ENCODE measurements around the gene ZKSCAN4.

The ZKSCAN4 gene

DNA sequence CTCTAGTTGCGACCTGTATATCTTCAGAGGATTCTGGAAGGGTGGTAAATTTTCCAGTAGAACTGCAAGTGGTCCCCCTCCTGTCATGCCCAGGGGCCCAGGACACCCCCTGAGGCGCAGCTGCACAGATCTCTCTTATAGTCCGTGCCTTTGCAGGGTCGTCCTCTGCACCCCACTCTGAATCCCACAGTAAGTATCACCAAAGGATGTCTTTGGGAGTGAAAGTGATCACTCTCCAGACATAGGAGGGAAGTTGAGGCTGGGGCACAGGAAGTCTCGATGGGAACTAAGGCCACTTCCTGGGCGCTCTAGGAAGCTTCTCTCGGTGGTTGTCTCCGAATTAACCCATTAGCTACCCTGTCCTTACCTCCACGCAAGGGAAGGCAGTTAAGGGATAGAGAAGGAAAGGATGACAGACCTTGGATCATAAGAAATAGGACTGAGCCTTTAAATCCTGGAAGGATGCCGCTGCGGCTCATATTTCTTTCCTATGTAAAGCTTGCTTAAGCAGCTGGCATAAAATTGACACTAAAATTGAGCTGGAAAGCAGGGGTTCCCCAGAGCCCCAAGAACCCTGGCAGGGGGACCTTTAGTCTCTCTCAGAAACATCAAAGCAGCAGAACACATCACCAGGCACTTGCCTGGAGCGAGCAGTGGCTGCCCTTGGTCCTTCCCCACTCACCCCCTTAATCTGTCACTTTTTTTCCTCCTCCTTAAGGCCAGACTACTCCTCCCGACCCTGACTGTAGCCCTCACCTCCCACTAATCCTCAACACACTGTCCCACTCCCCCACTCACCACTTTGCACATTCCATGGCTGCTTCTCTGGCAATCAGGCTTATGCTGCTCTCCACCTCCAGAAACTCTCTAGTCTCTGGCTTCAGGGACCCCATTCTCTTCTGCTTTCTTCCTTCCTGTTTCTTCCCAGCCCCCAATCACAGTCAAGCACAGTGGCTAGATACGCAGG is at the start of gene ZKSCAN4:
Gene ZKSCAN4, minus strand, starts transcription at position 261 of the 967 bp plus-strand sequence. CDS start 289 bp downstream, outside the sequence.
- peak within 1 kb of the TSS; percentile 48 for H3K27ac ChIP-seq (ENCODE audit: low read depth, low read length)

DNA sequence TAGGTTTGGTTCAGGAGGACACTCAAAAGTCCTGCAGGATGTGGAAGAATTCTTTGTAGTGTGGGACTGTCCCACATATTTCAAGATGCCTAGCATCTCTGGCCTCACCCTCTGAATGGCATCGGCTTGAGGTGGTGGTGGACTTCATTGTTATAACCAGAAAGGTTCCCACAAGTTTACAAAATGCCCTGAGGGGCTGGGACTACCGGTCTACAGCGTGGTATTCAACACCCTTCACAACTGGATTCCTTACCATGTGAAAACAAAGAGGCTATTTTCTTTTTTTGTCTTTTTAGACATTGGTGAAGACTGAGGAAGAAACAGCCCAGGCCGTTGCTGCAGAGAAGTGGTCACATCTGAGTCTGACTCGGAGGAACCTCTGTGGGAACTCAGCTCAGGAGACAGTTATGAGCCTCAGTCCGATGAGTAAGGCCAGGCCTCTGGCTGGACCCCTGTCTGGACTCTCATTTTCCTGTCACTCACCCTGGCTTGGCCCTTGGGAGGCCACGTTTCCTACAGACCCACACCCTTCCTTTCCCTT is 44.5 kb upstream of the ZKSCAN4 start:
- no peak overlapping the region for H3K9ac ChIP-seq (ENCODE audit: low read depth, low read length)
- H3K4me3 ChIP-seq (ENCODE audit: low read depth, low read length) = no peak overlapping the region
- no peak overlapping the region for H3K27ac ChIP-seq (ENCODE audit: low read depth, low read length)
- no peaks in the 10 kb centered on the region for H3K4me1 ChIP-seq (ENCODE audit: control insufficient read depth, insufficient read depth, low read length)
- peaks cover 43% of the 10 kb centered on the region for H3K36me3 ChIP-seq (ENCODE audit: control insufficient read depth, insufficient read depth, low read length)
- H3K27me3 ChIP-seq (ENCODE audit: control insufficient read depth, insufficient read depth, low read length) = no peaks in the 10 kb centered on the region
- no peaks in the 10 kb centered on the region for H3K9me3 ChIP-seq (ENCODE audit: control insufficient read depth, insufficient read depth, low read length)

More for the DNA sequence above, at the start of gene ZKSCAN4:
- Histone ChIP-seq H3K36me3 (ENCODE audit: control insufficient read depth, insufficient read depth, low read length) (peaks cover 21% of the 10 kb centered on the region), H3K27me3 (ENCODE audit: control insufficient read depth, insufficient read depth, low read length) (no peaks in the 10 kb centered on the region), H3K9me3 (ENCODE audit: control insufficient read depth, insufficient read depth, low read length) (no peaks in the 10 kb centered on the region), H3K9ac (ENCODE audit: low read depth, low read length) (peak within 1 kb of the TSS; percentile 21), H3K4me3 (ENCODE audit: low read depth, low read length) (peak within 1 kb of the TSS; percentile 84), H3K4me1 (ENCODE audit: control insufficient read depth, insufficient read depth, low read length) (peaks cover 14% of the 10 kb centered on the region)

DNA sequence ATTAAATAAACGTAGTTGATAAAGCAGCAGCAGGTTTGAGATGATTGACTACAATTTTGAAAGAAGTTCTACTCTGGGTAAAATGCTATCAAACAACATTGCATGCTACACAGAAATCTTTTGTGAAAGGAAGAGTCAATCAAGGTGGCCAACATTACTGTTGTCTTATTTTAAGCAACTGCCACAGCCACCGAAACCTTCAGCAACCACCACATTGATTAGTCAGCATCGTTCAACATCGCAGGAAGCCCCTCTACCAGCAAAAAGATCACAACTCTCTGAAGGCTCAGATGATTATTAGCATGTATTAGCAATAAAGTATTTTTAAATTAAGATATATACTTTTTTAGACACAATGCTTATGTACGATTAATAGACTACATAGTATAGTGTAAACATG is 43.3 kb upstream of the ZKSCAN4 start:
- no peak overlapping the region for H3K4me3 ChIP-seq (ENCODE audit: low read depth, low read length)
- no peak overlapping the region for H3K9ac ChIP-seq (ENCODE audit: low read depth, low read length)
- no peaks in the 10 kb centered on the region for H3K27me3 ChIP-seq (ENCODE audit: control insufficient read depth, insufficient read depth, low read length)
- H3K36me3 ChIP-seq (ENCODE audit: control insufficient read depth, insufficient read depth, low read length) = peaks cover 33% of the 10 kb centered on the region
- H3K9me3 ChIP-seq (ENCODE audit: control insufficient read depth, insufficient read depth, low read length) = no peaks in the 10 kb centered on the region
- no peaks in the 10 kb centered on the region for H3K4me1 ChIP-seq (ENCODE audit: control insufficient read depth, insufficient read depth, low read length)
- no peak overlapping the region for H3K27ac ChIP-seq (ENCODE audit: low read depth, low read length)

DNA sequence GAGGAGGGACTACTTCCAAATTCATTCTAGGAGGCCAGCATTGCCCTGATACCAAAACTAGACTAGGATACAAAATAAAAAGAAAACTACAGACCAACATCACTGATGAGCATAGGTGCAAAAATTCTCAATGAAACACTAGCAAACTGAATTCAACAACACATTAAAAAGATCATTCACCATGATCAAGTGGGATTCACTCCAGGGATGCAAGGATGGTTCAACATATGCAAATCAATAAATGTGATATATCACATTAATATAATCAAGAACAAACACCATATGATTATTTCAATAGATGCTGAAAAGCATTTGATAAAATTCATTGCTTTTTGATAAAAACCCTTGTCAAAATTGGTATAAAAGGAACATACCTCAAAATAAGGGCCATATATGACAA is 39.5 kb upstream of the ZKSCAN4 start:
- H3K4me1 ChIP-seq (ENCODE audit: control insufficient read depth, insufficient read depth, low read length) = no peaks in the 10 kb centered on the region
- no peak overlapping the region for H3K27ac ChIP-seq (ENCODE audit: low read depth, low read length)
- no peak overlapping the region for H3K4me3 ChIP-seq (ENCODE audit: low read depth, low read length)
- no peak overlapping the region for H3K9ac ChIP-seq (ENCODE audit: low read depth, low read length)
- H3K27me3 ChIP-seq (ENCODE audit: control insufficient read depth, insufficient read depth, low read length) = no peaks in the 10 kb centered on the region
- H3K36me3 ChIP-seq (ENCODE audit: control insufficient read depth, insufficient read depth, low read length) = peaks cover 43% of the 10 kb centered on the region
- no peaks in the 10 kb centered on the region for H3K9me3 ChIP-seq (ENCODE audit: control insufficient read depth, insufficient read depth, low read length)

DNA sequence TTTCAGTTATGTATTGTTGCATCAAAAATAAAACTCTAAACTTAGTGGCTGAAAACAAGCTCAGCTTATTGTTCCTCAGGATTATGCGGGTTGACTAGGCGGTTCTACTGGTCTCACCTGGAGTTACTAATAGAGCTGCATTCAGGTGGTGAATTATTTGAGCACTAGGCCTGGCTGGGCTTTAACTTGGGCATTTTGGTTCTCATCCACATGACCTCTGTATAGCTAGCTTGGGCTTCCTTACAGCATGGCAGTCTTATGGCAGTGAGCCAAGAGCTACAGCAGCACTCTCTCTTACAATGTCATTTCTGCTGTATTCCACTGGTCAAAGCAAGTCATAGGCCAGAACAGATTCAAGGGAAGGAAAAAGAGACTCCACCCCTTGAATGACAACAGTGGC is 30.9 kb upstream of the ZKSCAN4 start:
- H3K27me3 ChIP-seq (ENCODE audit: control insufficient read depth, insufficient read depth, low read length) = no peaks in the 10 kb centered on the region
- no peak overlapping the region for H3K9ac ChIP-seq (ENCODE audit: low read depth, low read length)
- no peaks in the 10 kb centered on the region for H3K9me3 ChIP-seq (ENCODE audit: control insufficient read depth, insufficient read depth, low read length)
- peak overlapping the region; percentile 86 for H3K4me3 ChIP-seq (ENCODE audit: low read depth, low read length)
- peaks cover 13% of the 10 kb centered on the region for H3K4me1 ChIP-seq (ENCODE audit: control insufficient read depth, insufficient read depth, low read length)
- no peak overlapping the region for H3K27ac ChIP-seq (ENCODE audit: low read depth, low read length)
- H3K36me3 ChIP-seq (ENCODE audit: control insufficient read depth, insufficient read depth, low read length) = peaks cover 43% of the 10 kb centered on the region

DNA sequence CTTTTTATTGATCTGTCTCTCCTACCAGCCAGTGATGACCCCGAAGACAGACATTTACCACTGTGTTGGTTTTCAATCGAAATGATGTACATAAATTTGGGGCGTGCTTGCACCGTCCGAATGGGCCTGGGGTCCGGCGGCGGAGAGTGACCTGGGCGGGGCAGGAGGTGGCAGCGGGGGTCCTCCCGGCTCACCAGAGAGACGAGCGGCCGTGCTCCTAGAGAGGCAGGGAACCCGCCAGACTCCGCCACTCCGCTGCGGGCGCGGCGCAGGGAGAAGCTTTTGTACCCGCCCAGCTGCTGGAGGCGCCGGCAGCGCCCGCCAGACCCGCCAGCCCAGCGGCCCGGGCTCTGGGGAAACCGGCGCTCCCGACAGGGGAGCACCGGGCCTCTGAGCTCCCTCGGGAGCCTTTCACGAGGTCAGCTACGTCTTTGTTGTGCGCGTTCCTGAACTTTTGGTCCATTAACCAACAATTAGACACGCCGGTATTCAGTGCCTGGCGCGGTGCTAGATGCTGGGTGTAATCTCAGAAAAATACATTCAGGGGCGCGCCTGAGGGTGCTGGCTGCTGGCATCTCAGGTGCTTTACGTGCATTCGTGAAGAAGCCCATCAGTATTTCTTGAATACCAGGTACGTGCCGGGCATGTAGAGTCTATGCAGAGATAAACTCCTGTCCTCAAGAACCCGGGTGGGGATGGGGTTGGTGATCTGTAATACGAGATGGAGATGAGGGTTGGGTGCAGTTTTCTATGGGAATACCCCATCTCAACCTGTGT is 29.4 kb upstream of the ZKSCAN4 start, which contains the start of gene PGBD1:
Gene PGBD1, plus strand, starts transcription at position 285 of the 777 bp plus-strand sequence. CDS start 2,242 bp downstream, outside the sequence.
- Histone ChIP-seq H3K9ac (ENCODE audit: low read depth, low read length) (peak within 1 kb of the TSS; percentile 44), H3K4me3 (ENCODE audit: low read depth, low read length) (peak within 1 kb of the TSS; percentile 86), H3K27me3 (ENCODE audit: control insufficient read depth, insufficient read depth, low read length) (no peaks in the 10 kb centered on the region), H3K9me3 (ENCODE audit: control insufficient read depth, insufficient read depth, low read length) (no peaks in the 10 kb centered on the region), H3K36me3 (ENCODE audit: control insufficient read depth, insufficient read depth, low read length) (peaks cover 36% of the 10 kb centered on the region), H3K27ac (ENCODE audit: low read depth, low read length) (peak within 1 kb of the TSS; percentile 54), H3K4me1 (ENCODE audit: control insufficient read depth, insufficient read depth, low read length) (peaks cover 13% of the 10 kb centered on the region)

DNA sequence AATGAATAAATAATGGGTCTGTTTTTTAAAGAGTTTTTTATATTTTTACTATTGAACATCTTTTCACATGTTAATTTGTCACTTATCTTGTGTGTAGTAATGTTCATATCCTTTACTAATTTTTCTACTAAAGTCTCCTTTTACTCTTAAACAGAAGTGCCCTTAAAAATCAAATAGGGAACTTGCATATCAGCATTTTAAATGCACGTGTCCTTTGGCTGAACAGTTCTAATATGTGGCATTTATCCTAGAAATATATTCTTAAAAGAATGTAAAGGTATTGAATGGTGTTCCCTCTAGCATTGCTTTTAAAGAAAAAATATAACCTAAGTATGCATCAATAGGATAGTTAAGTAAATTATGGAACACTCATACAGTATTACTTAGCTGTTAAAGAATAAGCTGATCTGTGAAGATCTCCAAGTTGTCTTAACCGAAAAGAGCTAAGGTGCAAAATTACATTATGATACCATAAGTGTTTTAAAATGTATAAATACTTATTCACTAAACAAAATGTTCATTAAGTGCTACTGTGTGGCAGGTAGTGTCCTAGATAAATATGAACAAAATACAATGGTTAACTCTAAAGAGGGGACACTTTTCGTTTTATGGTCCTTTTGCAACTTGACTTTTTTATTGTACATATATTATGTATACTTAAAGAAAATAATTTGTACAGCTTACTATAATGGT is 28.7 kb upstream of the ZKSCAN4 start:
- Histone ChIP-seq H3K36me3 (ENCODE audit: control insufficient read depth, insufficient read depth, low read length) (peaks cover 36% of the 10 kb centered on the region), H3K27ac (ENCODE audit: low read depth, low read length) (no peak overlapping the region), H3K4me3 (ENCODE audit: low read depth, low read length) (peak overlapping the region; percentile 86), H3K9ac (ENCODE audit: low read depth, low read length) (no peak overlapping the region; the same call in 1 of the 2 replicates), H3K9me3 (ENCODE audit: control insufficient read depth, insufficient read depth, low read length) (no peaks in the 10 kb centered on the region), H3K27me3 (ENCODE audit: control insufficient read depth, insufficient read depth, low read length) (no peaks in the 10 kb centered on the region), H3K4me1 (ENCODE audit: control insufficient read depth, insufficient read depth, low read length) (peaks cover 13% of the 10 kb centered on the region)

DNA sequence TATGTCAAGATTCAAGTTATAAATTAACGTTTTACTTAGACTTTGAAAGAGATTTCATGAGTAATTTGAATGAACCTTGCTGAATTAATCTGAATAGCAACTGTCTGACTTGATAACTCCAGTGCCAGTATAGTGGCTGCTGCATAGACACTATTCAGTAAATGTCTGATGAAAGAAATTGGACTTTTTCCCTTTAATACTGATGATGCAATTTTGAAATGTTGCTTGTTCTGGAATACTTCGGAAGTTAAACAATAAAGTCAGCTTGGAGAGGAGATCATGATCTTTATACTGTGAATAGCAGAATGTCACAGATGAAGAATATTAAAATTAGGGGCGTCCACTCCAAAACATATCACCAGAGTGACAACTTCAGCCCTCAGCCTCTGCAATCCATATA is 25.7 kb upstream of the ZKSCAN4 start:
- Histone ChIP-seq H3K27me3 (ENCODE audit: control insufficient read depth, insufficient read depth, low read length) (no peaks in the 10 kb centered on the region), H3K4me1 (ENCODE audit: control insufficient read depth, insufficient read depth, low read length) (peaks cover 8% of the 10 kb centered on the region), H3K27ac (ENCODE audit: low read depth, low read length) (no peak overlapping the region), H3K9me3 (ENCODE audit: control insufficient read depth, insufficient read depth, low read length) (no peaks in the 10 kb centered on the region), H3K36me3 (ENCODE audit: control insufficient read depth, insufficient read depth, low read length) (peaks cover 43% of the 10 kb centered on the region), H3K4me3 (ENCODE audit: low read depth, low read length) (no peak overlapping the region), H3K9ac (ENCODE audit: low read depth, low read length) (no peak overlapping the region)

DNA sequence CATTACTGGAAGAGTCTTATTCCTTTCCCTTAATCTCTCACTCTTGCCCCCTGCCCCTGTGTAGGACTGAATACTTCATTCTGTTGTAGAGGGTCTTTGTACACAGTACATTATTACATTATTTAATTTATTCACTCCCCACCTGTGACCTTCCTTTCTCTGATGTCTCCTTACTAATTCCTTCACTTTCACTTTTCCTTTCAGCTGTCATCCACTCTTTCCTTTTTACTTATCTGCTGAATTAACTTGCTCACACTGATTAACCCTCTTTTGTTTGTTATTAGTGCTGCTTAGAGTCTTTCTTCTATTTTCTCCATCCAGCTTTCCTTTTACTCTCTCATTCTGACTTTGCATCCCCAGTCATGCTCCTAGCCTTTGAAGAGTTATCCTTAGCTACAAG is 22.8 kb upstream of the ZKSCAN4 start:
- Histone ChIP-seq H3K4me3 (ENCODE audit: low read depth, low read length) (no peak overlapping the region), H3K4me1 (ENCODE audit: control insufficient read depth, insufficient read depth, low read length) (no peaks in the 10 kb centered on the region), H3K36me3 (ENCODE audit: control insufficient read depth, insufficient read depth, low read length) (peaks cover 53% of the 10 kb centered on the region), H3K9ac (ENCODE audit: low read depth, low read length) (no peak overlapping the region), H3K9me3 (ENCODE audit: control insufficient read depth, insufficient read depth, low read length) (no peaks in the 10 kb centered on the region), H3K27me3 (ENCODE audit: control insufficient read depth, insufficient read depth, low read length) (no peaks in the 10 kb centered on the region), H3K27ac (ENCODE audit: low read depth, low read length) (no peak overlapping the region)

DNA sequence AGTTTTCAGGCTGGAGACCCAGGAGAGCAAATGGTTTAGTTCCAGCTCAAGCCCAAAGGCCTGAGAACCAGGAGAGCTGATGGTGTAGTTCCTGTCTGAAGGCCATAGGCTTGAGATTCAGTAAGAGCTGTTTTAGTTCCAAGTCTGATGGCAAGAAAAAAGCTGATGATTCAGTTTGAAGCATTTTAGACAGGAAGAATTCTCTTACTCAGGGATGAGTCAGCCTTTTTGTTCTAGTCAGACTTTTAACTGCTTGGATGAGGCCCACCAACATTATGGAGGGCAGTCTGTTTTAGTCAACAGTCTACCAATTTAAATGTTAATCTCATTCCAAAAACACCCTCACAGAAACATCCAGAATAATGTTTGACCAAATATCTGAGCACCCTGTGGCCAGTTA is 17.4 kb upstream of the ZKSCAN4 start:
- Histone ChIP-seq H3K36me3 (ENCODE audit: control insufficient read depth, insufficient read depth, low read length) (peaks cover 26% of the 10 kb centered on the region), H3K9me3 (ENCODE audit: control insufficient read depth, insufficient read depth, low read length) (no peaks in the 10 kb centered on the region), H3K9ac (ENCODE audit: low read depth, low read length) (no peak overlapping the region), H3K27me3 (ENCODE audit: control insufficient read depth, insufficient read depth, low read length) (no peaks in the 10 kb centered on the region), H3K4me3 (ENCODE audit: low read depth, low read length) (no peak overlapping the region), H3K27ac (ENCODE audit: low read depth, low read length) (no peak overlapping the region), H3K4me1 (ENCODE audit: control insufficient read depth, insufficient read depth, low read length) (0 out of 2 replicates have a peak, but pooled peaks cover 7% of the 10 kb centered on the region)

All from HUES48 (cell line).